Measurements from ENCODE around the gene ASRGL1.
A peak's percentile ranks its signal among the peaks of the same experiment; 100 is the strongest.
"Not testable (repeated sequence)": the region's sequence is repeated elsewhere in the genome, so short reads cannot be mapped to it uniquely, and the experiment has no call there.

Gene ASRGL1

DNA sequence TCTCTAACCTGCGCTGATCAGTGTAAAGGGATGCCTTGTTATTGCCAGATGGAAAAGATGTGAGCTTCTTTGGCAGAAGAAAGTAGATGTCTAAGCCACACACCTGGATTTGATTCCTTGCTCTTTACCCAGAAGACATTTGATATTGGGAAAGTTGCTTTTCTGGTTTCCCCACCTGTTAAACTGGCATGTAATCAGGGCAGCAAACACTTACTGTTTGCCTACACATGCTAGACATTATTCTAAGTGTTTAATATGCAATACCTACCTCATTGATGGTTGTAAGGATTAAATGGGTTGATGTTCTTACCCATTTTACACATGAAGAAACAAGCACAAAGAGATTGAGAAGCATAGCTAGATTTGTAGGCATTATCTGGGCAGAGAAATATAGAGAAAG is 16.6 kb downstream of the ASRGL1 start:
- DNase-seq, result no peak

DNA sequence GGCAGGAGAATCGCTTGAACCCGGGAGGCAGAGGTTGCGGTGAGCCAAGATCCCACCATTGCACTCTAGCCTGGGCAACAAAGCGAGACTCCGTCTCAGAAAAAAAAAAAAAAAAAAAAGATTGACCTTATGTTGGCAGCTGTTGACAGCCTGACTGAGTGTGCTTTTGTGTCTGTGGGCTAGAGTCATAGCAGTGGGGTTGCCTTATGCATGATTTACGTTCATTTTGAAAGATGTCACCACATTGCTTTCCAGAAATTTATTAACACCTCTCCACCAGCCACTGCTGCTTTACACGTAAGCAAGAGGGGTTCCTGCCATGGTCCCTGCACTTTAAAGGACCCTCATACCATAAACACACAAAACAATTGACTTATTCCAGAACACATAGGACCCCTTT is 21.0 kb downstream of the ASRGL1 start:
- DNase-seq, result no peak

DNA sequence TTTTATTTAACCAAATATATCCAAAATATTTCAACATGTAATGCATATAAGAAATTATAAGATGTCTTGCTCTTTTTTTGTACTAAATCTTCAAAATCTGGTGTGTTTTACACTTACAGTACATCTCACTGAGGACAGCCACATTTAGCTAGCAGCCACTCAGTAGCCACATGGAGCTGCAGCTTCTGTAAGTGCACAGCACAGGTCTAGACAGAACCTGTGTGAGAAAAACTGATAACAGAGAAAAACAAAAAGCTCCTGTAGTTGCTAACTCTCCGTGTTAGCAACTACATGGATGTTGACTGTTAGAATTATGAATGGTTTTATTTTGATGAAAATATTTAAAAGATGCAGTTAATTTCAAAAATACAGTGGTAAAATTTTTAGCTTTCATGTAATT is 22.2 kb downstream of the ASRGL1 start:
- DNase-seq, result no peak

DNA sequence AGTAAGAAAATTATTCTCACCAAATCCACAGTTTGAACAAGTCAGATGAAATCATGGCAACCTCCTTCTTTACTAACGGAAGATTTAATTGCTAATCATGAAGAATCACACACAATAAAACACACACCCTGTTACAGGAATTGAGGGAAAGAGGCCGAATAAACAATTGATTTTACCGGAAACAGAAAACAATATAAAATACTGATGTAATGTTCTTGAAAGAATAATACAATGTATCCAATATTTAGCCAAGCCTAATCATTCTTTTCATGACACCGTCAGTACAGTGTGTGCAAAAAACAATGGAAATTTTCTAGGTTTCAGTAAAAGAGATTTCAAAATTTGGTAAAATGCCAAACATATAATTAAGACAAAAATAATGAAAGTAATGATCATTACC is 23.4 kb downstream of the ASRGL1 start:
- no peak for DNase-seq

DNA sequence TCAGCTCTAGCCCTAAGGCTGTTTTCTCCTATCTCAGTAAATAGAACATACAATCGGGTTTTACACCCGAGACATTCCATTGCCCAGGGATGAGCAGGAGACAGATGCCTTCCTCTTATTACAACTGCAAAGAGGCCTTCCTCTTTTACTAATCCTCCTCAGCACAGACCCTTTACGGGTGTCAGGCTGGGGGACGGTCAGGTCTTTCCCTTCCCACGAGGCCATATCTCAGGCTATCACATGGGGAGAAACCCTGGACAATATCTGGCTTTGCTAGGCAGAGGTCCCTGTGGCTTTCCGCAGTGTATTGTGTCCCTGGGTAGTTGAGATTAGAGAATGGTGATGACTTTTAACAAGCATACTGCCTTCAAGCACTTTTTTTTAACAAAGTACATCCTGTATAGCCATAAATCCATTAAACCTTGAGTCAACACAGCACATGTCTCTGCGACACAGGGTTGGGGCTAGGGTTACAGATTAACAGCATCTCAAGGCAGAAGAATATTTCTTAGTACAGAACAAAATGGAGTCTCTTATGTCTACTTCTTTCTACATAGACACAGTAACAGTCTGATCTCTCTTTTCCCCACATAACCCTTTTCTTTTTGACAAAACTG is 31.7 kb downstream of the ASRGL1 start:
- not testable (repeated sequence) for DNase-seq

DNA sequence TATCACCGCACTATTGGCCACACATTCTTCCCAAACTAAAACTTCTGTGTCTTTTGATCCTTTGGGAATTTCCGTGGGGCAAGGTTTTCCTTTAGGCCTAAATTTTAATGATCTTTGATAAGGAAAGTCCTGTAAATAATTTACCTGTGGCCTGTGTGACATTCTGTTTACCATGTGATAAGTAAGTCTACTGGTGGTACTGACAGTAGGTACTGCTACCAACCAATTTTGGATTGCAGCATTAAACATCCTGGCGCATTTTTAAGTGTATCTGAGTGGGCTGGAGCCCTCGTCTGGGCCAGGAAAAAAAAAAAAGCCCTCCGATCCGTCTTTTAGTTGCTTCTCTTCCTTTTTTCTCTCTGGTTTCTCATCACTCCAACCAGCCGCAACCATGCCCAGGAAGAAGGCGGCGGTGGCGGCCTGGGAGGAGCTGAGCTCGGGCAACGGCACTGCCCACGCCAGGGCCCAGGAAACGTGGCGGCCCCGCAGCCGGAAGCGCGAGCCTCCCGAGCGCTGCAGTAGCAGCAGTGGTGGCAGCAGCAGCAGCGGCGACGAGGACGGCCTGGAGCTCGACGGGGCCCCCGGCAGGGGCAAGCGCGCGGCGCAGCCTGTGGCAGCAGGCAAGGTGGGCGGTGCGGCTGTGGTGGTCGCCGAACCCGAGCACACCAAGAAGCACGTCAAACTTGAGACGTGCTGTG is 33.6 kb downstream of the ASRGL1 start:
- DNase-seq, result no peak

DNA sequence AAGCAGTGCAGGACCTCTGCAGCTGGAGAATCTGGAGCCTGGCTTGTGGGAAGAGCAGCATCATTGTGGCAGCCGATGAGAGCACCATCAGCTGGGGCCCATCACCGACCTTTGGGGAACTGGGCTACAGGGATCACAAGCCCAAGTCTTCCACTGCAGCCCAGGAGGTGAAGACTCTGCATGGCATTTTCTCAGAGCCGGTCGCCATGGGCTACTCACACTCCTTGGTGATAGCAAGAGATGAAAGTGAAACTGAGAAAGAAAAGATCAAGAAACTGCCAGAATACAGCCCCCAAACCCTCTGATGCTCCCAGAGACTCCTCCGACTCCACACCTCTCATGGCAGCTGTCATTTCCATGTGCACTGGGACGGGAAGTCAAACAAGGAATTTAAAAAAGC is 35.6 kb downstream of the ASRGL1 start:
- DNase-seq, result peak; percentile 38

DNA sequence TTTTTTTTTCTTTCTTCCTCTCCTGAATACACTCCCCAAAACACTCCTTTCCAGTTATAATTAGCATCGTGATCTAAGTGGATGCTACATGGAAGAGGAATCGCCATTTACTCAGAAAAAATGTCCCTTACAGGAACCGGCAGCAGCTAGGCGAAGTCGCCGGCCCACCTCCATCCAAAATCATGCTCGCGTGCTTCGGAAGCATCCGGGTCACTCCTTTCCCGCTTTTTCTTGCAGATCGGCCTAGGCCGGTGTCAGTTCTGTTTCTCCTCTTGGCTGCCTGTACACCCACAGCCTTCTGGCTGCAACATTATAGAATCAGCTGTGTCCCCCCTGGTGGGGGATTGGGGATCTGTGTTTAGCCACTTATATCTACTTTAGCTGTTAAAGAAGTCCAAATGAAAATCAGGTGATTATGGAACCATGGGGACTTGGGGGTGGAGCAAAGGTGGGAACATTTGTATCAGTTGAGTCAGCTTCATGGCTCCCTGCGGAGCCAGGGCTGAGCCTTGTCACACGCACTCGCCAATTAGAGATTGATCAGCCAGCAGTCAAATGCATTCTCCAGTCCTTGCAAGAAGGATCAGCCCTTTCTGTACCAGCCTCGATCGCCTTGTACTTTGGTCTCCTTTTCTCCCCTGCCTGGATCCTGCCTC is 36.3 kb downstream of the ASRGL1 start:
- DNase-seq, result no peak

DNA sequence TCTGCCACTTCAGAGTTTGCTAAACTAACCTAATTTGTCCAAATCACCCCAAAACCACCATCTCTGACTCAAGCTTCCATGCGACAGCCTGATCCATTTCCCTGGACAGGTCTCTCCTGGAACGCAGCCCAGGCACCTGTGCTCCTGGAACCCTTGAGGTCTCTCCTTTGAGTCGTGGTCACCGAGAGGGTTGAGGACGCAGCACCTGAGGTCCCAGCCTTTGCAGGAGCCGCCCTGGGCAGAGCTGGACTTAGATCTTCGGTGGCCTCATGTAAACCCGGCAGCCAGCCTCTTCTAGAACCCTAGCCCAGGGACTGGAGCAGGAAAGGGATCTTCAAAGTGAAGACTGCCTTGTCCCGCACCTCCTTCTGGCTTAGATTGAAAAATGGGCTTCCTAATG is 37.6 kb downstream of the ASRGL1 start:
- DNase-seq, result no peak

DNA sequence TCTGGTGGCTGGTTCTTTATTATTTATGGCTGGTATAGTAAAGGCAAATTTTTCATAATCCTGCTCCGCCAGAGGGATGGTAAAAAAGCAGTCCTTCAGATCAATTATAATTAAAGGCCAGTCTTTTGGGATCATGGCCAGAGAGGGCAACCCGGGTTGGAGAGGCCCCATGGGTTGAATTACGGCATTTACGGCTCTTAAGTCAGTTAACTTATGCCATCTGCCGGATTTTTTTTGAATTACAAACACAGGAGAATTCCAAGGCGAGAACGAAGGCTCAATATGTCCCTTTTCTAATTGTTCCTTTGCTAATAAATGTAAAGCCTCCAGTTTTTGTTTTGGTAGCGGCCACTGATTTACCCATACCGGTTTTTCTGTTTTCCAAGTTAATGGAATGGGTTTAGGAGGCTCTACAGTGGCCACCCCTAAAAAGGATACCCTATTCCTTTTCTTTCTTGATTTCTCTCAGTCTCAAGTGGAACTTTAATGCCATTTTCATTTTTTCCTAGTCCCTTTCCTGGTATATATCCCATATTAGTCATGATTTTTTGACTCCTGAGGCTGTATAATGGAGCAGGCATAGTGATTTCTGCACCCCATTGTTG is 41.3 kb downstream of the ASRGL1 start:
- DNase-seq, result peak; percentile 79

DNA sequence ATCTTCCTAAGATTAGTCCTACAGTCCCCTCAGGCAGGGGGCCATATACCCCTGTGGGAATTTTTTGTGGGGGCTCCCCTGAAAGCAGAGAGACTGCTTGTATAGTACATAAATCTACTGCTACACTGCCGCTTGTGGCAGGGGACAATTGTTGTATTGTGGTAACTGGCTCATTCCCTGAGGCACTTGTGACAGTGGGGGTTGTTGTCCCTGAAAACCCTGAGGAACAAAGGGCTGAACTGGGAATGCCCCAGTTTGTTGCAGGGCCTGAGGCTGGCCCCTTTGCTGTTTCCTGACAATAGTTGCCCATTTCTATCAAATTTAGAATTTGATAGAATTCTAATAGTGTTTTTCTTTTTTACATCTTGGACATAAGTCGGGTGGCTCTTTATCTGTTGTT is 42.3 kb downstream of the ASRGL1 start:
- DNase-seq, result not testable (repeated sequence)

DNA sequence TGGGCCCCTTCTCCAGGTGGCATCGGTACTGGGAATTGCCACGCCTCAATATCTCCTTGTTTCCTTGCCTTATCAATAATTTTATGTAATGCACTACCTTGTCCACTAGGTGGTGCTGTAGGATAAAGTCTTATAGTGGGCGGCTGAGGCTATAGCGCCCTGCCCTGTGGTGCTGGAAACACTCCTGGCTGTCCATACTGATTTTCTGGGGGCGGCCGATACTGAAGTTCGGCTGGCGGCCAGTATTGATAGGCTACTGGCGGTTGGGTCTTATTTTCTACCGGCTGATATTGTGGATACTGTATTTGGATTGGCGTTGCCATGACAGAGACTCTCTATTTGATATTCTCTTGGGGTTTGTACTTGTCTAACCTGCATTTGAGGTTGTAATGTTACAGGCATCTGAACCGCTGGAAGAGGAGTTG is 43.6 kb downstream of the ASRGL1 start:
- peak; percentile 83 for DNase-seq

DNA sequence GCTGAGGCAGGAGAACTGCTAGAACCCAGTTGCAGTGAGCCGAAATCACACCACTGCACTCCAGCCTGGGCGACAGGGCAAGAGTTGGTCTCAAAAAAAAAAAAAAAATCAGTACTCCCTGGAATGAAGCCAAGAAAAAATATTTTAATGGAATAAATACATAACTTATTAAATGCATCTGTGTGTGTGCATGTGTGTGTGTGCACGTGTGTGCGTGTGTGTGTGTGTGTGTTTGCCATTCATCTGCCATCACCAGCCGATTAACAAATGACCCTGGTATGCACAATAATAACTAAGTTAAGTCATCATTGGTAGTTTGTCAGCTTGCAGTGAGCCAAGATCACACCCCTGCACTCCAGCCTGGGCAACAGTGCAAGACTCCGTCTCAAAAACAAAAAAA is 46.6 kb downstream of the ASRGL1 start:
- no peak for DNase-seq

DNA sequence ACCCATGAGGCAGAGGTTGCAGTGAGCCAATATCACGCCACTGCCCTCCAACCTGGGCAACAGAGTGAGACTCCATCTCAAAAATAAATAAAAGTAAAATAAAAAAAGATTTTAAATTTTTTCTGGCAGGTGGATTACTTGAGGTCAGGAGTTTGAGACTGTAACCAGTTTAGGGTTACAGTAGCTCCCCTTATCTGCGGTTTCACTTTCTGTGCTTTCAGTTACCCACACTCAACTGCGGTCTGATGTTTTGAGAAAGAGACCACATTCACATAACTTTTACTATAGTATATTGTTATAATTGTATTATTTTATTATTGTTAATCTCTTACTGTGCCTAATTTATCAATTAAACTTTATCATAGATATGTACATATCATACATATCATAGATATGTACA is 48.8 kb downstream of the ASRGL1 start:
- peak; percentile 75 for DNase-seq

DNA sequence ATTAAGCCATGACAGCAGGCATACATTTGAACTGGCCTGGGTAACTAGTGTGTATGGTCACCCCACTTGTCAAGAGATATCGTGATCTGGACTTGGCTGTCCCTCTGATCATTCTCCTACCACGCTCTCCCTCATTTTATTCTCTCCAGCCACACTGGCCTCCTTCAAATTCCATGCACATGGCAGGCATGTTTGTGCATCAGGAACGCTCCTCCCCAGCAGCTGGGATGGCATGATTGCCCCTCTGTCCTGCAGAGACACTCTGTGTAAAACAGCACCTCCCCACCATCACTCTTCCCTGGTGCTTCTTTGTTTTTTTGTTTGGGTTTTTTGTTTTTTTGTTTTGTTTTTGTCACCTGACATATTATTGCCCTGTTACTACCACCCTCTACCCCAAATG is 50.1 kb downstream of the ASRGL1 start:
- no peak for DNase-seq

DNA sequence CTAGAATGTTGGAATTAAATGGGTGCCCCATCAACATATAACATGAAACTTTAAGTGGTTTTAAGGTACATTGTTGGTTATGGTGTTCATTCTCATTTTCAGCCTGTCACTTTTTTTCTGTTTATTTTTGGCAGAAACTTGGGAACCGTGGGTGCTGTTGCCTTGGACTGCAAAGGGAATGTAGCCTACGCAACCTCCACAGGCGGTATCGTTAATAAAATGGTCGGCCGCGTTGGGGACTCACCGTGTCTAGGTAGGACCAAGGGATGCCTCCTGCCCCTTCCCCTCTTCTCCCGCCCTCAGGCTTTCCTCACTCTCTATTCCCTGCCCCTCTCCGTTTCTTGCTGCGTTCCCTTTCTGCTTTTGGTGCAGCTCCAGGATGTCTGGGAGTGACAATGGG is 51.8 kb downstream of the ASRGL1 start:
- no peak for DNase-seq

DNA sequence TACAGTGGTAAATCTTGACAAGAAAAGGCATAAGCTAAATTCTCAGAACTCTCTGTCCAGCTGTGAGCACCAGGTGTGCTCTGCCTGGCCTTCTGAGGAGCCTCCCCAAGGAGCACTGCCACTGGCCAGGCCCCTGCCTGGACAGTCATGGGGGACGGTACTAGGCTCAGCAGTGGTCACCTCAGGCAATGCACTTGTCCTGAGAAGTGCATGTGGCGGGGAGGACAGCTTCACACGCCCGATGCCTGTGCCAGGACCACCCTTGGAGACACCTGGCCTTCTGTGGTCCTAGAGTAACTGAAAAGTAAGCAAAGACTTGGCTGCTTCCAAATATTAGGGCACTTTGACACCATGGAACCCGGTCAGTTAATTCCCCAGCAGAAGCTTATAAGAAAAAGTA is 53.0 kb downstream of the ASRGL1 start:
- no peak for DNase-seq

DNA sequence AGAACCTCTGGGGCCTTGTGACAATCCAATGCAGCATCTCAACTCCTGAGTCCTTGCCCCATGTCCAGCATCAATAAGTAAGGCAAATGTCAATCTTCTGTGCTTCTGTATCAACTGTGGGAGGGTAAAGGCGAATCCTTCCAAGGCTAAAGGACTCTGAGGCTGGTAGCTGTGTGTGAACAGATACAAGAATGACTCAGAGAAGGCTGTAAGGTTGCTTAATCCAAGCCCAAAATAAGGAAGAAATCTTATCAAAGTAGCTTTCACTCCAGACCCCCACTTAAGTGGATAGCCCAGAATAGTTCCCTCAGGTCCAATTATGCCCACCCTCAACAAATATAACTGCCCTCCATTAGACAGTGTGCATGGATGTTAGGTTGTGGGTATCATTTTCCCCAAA is 53.5 kb downstream of the ASRGL1 start:
- DNase-seq, result no peak

DNA sequence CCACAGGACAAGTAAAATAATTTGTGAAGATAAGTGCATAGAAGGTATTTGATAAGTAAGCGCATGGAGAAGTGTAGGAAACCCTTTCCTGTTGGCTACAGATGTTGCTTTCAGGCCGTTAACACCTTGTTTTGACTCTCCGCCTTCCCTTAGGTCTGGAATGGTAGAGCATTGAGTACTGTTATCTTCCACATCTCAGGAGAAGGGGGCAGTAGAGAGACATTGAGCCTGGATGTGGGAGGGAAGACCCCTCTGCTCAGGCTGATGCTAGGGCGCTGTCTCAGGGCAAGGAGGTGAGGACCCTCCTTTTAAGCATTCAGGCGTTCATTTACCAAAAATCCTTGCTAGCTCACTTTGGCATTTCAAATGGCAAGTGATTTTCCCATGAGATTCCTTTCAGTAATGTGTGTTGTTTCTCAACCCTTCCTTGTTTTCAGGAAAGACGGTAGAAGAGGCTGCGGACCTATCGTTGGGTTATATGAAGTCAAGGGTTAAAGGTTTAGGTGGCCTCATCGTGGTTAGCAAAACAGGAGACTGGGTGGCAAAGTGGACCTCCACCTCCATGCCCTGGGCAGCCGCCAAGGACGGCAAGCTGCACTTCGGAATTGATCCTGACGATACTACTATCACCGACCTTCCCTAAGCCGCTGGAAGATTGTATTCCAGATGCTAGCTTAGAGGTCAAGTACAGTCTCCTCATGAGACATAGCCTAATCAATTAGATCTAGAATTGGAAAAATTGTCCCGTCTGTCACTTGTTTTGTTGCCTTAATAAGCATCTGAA is 54.6 kb downstream of the ASRGL1 start:
- DNase-seq, result no peak

DNA sequence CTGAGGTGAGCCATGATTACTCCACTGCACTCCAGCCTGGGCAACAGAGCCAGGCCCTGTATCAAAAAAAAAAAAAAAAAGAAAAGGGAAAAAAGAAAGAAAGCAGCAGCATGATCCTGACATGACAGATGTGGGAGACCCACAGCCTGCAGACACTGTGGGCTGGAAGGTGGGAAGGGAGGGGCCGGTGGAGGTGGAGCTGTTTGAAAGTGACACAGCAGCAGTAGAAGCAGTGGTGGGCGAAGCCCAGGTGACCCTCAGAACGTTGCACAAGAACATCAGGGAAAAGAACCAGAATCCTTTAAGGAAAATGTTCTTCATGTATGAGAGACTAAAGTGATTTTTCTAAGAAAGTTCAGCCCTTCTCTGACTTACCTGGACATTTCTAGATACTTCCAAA is 55.3 kb downstream of the ASRGL1 start:
- DNase-seq, result no peak

DNA sequence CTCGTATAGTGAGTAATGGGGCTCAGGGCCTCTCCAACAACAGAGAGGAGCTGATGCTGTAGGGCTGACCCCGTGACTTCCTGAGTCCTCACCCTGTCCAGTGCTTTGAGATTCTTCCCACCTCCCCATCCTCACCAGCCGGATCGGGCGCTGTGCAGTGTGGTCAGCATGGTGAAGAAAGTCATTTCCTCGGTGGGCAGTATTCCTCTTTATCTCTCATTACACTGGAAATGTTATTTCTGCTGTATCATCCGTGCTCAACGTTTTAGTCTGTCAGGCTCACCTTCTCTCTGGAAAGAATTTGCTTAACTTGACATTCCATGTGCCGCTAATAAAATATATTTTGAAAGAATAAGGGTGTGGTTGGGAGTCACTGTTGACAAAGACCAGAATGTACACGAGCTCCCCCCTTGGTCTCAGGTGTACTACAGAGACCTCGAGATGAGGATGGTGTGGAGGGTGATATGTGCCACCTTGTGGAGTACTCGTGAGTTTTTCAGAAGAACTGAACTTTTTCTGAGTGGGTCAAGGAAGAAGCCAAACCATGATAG is 55.9 kb downstream of the ASRGL1 start:
- DNase-seq, result peak; percentile 92

DNA sequence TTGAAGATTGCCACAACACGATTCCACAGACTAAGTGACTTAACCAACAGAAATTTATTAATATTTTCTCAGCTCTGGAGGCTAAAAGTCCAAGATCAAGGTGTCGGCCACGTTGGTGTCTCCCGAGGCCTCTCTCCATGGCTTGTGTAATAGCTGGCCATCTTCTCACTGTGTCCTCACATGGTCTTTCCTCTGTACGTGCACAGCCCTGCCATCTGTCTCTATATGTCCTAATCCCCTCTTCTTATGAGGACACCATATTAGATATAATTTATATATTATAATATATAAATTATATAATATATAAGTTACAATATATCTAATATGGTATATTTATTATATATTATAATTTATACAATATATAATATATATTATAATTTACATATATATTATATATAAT is 56.5 kb downstream of the ASRGL1 start:
- no peak for DNase-seq
